Measurements from ENCODE around the gene SATB2. TPM values are rescaled to one million over a fixed set of nuclear protein-coding genes. Genes with fewer than 3 reads are reported as not detected.

Gene SATB2
- polyA plus RNA-seq, 1 donor from 2014 or later, result 0.21 TPM

DNA sequence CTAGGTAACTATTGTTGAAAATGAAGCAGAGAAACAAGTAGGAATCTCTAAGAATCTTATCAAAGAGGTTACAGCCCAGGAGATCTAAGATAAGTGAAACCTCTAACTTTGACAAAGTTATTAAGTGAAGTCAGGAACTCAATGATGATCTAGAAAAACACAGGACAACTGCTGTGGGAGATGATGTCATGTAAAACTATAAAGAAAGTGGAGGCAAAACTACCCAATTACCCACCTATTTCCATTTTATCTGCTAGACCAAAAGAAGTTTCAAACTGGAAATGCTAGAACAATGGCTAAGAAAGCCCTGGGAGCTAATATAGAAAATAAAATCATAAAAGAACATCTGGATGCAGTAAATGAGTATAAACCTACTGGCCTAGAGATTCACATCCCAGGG is 50.3 kb downstream of the SATB2 start:
- no peaks in the 10 kb centered on the region for H3K79me2 ChIP-seq (replicated peaks; ENCODE audit: insufficient read depth, low read length)
- H3K4me2 ChIP-seq (ENCODE audit: low read length), result no peak overlapping the region
- no peaks in the 10 kb centered on the region for H4K20me1 ChIP-seq (ENCODE audit: insufficient read depth)
- no peak for TF ChIP-seq MXI1 (conservative IDR thresholded peaks at IDR 0.05; ENCODE audit: poor library complexity, severe bottlenecking)
- TF ChIP-seq POLR2AphosphoS5 (IDR thresholded peaks at IDR 0.05), result no peak
- TF ChIP-seq RAD21 (conservative IDR thresholded peaks at IDR 0.05), result no peak
- no peak for TF ChIP-seq EP300 (conservative IDR thresholded peaks at IDR 0.05; ENCODE audit: poor library complexity, severe bottlenecking)
- no peak for TF ChIP-seq TAF1 (IDR thresholded peaks at IDR 0.05; ENCODE audit: low read depth)
- TF ChIP-seq SMC3 (conservative IDR thresholded peaks at IDR 0.05; ENCODE audit: poor library complexity), result no peak
- TF ChIP-seq EZH2 (IDR thresholded peaks at IDR 0.05; ENCODE audit: borderline replicate concordance, insufficient read depth, low read length, poor library complexity, severe bottlenecking), result no peak
- TF ChIP-seq, protein P1, sequence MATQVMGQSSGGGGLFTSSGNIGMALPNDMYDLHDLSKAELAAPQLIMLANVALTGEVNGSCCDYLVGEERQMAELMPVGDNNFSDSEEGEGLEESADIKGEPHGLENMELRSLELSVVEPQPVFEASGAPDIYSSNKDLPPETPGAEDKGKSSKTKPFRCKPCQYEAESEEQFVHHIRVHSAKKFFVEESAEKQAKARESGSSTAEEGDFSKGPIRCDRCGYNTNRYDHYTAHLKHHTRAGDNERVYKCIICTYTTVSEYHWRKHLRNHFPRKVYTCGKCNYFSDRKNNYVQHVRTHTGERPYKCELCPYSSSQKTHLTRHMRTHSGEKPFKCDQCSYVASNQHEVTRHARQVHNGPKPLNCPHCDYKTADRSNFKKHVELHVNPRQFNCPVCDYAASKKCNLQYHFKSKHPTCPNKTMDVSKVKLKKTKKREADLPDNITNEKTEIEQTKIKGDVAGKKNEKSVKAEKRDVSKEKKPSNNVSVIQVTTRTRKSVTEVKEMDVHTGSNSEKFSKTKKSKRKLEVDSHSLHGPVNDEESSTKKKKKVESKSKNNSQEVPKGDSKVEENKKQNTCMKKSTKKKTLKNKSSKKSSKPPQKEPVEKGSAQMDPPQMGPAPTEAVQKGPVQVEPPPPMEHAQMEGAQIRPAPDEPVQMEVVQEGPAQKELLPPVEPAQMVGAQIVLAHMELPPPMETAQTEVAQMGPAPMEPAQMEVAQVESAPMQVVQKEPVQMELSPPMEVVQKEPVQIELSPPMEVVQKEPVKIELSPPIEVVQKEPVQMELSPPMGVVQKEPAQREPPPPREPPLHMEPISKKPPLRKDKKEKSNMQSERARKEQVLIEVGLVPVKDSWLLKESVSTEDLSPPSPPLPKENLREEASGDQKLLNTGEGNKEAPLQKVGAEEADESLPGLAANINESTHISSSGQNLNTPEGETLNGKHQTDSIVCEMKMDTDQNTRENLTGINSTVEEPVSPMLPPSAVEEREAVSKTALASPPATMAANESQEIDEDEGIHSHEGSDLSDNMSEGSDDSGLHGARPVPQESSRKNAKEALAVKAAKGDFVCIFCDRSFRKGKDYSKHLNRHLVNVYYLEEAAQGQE (IDR thresholded peaks at IDR 0.05; ENCODE audit: borderline replicate concordance), result no peak
- TF ChIP-seq, protein P2, sequence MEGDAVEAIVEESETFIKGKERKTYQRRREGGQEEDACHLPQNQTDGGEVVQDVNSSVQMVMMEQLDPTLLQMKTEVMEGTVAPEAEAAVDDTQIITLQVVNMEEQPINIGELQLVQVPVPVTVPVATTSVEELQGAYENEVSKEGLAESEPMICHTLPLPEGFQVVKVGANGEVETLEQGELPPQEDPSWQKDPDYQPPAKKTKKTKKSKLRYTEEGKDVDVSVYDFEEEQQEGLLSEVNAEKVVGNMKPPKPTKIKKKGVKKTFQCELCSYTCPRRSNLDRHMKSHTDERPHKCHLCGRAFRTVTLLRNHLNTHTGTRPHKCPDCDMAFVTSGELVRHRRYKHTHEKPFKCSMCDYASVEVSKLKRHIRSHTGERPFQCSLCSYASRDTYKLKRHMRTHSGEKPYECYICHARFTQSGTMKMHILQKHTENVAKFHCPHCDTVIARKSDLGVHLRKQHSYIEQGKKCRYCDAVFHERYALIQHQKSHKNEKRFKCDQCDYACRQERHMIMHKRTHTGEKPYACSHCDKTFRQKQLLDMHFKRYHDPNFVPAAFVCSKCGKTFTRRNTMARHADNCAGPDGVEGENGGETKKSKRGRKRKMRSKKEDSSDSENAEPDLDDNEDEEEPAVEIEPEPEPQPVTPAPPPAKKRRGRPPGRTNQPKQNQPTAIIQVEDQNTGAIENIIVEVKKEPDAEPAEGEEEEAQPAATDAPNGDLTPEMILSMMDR (IDR thresholded peaks at IDR 0.05; ENCODE audit: poor library complexity, severe bottlenecking), result no peak
- no peak overlapping the region for H2AFZ ChIP-seq (ENCODE audit: low read depth, low read length)
- H3K4me3 ChIP-seq (ENCODE audit: low read length), result no peak overlapping the region
- H3K27me3 ChIP-seq (ENCODE audit: insufficient read depth, low read depth, low read length), result peaks cover 2% of the 10 kb centered on the region
- no peaks in the 10 kb centered on the region for H3K9me2 ChIP-seq (ENCODE audit: insufficient read depth, low read length)
- no peaks in the 10 kb centered on the region for H3F3A ChIP-seq (ENCODE audit: insufficient read depth, low read length, poor library complexity, severe bottlenecking)
- no peaks in the 10 kb centered on the region for H3K36me3 ChIP-seq (ENCODE audit: insufficient read depth, low read length)
- no peak overlapping the region for H3K9ac ChIP-seq (ENCODE audit: low read length)
- H3K9me3 ChIP-seq (ENCODE audit: low read length), result no peaks in the 10 kb centered on the region
- H3K27ac ChIP-seq (ENCODE audit: low read length), result no peak overlapping the region

DNA sequence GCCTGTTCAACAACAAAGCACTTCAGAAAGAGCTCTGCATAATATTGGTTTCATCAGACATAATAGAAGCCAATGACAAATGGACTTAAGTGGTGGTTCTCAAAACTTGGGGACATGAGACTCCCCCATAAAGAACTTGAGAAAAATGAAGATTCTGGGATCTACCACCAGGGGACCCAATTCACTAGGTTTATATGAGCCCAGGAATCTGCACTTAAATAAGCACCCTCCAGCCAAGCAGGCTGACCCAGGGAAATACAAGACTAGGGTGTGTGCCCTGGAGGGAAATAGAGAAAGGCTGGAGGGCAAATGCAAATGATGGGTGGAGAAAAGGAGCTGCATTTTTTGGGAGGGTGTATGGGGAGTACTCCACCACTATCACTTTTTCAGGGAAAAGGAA is 52.5 kb downstream of the SATB2 start:
- Histone ChIP-seq H3K79me2 (replicated peaks; ENCODE audit: insufficient read depth, low read length) (no peaks in the 10 kb centered on the region), H4K20me1 (ENCODE audit: insufficient read depth) (no peaks in the 10 kb centered on the region), H3K4me3 (ENCODE audit: low read length) (no peak overlapping the region), H3K9me3 (ENCODE audit: low read length) (no peaks in the 10 kb centered on the region), H2AFZ (ENCODE audit: low read depth, low read length) (no peak overlapping the region), H3K36me3 (ENCODE audit: insufficient read depth, low read length) (no peaks in the 10 kb centered on the region), H3K27ac (ENCODE audit: low read length) (no peak overlapping the region), H3K27me3 (ENCODE audit: insufficient read depth, low read depth, low read length) (peaks cover 2% of the 10 kb centered on the region), H3F3A (ENCODE audit: insufficient read depth, low read length, poor library complexity, severe bottlenecking) (no peaks in the 10 kb centered on the region), H3K9me2 (ENCODE audit: insufficient read depth, low read length) (no peaks in the 10 kb centered on the region), H3K4me2 (ENCODE audit: low read length) (no peak overlapping the region), H3K9ac (ENCODE audit: low read length) (no peak overlapping the region)
- TF ChIP-seq, protein P2 (IDR thresholded peaks at IDR 0.05; ENCODE audit: poor library complexity, severe bottlenecking), result no peak
- TF ChIP-seq POLR2AphosphoS5 (IDR thresholded peaks at IDR 0.05), result no peak
- TF ChIP-seq, protein P1 (IDR thresholded peaks at IDR 0.05; ENCODE audit: borderline replicate concordance), result no peak
- no peak for TF ChIP-seq SMC3 (conservative IDR thresholded peaks at IDR 0.05; ENCODE audit: poor library complexity)
- no peak for TF ChIP-seq TAF1 (IDR thresholded peaks at IDR 0.05; ENCODE audit: low read depth)
- TF ChIP-seq MXI1 (conservative IDR thresholded peaks at IDR 0.05; ENCODE audit: poor library complexity, severe bottlenecking), result no peak
- TF ChIP-seq EP300 (conservative IDR thresholded peaks at IDR 0.05; ENCODE audit: poor library complexity, severe bottlenecking), result no peak
- no peak for TF ChIP-seq EZH2 (IDR thresholded peaks at IDR 0.05; ENCODE audit: borderline replicate concordance, insufficient read depth, low read length, poor library complexity, severe bottlenecking)
